ENCODE measurements around the gene THY1.

GRCh38 chr11:119375337-119376196 is 47.4 kb downstream of the THY1 start:
- TF ChIP-seq POLR2A (IDR thresholded peaks at IDR 0.05; ENCODE audit: low read depth, low read length) (no peak), POLR2AphosphoS5 (IDR thresholded peaks at IDR 0.05; ENCODE audit: low read depth, low read length) (no peak), SPI1 (IDR thresholded peaks at IDR 0.05; ENCODE audit: low read depth, low read length) (no peak), TAF1 (IDR thresholded peaks at IDR 0.05; ENCODE audit: low read depth, low read length) (no peak), POU2F2 (IDR thresholded peaks at IDR 0.05; ENCODE audit: low read depth, low read length) (no peak)

Data from GM12891 (cell line).